Measurements from ENCODE around the gene KLF17.

- TF ChIP-seq TBP (IDR thresholded peaks at IDR 0.05; ENCODE audit: low read depth, low read length) (no peak), TEAD4 (IDR thresholded peaks at IDR 0.05; ENCODE audit: low read depth, low read length) (no peak), CTCF (IDR thresholded peaks at IDR 0.05; ENCODE audit: control extremely low read depth in 1 of 3, insufficient read depth in 1 of 3, low read depth in 1 of 3, low read length in 3 of 3) (no peak), HDAC6 (IDR thresholded peaks at IDR 0.05; ENCODE audit: low read depth, low read length) (no peak), POLR2A (IDR thresholded peaks at IDR 0.05; ENCODE audit: control extremely low read depth in 1 of 2, low read depth in 2 of 2, low read length in 2 of 2) (no peak), TAF1 (IDR thresholded peaks at IDR 0.05; ENCODE audit: low read depth, low read length) (no peak), JUN (IDR thresholded peaks at IDR 0.05; ENCODE audit: low read depth, low read length) (no peak), YY1 (IDR thresholded peaks at IDR 0.05; ENCODE audit: low read depth, low read length) (no peak)
Observed at GRCh38 chr1:44158871-44159270, 40.2 kb downstream of the KLF17 start.

Data from H1 (cell line).